Ovary (tissue), 9 donors: ENCODE results near the gene TMEM79. TPM values are rescaled to one million over a fixed set of nuclear protein-coding genes. Genes with fewer than 3 reads are reported as not detected.

Experiments
- DNase-seq, 5 donors: peaks; one replicate each; pipeline ENCODE4 v3.0.0-alpha.2; 2019 to 2020
- H3K27ac ChIP-seq, 2 donors: fragments of 200-600 bp; one replicate each; pipeline versions ENCODE4 v1.5.1 to v1.8.0; 2019 to 2022
- H3K27me3 ChIP-seq: fragments of 200-600 bp; one replicate; pipeline ENCODE4 v1.8.0; 2022
- H3K36me3 ChIP-seq: fragments of 200-600 bp; sonication (generic); one replicate; pipeline ENCODE4 v1.5.1; 2019
- H3K4me1 ChIP-seq: one replicate; pipeline ENCODE4 v1.8.1; 2013; ENCODE audit warnings: mild to moderate bottlenecking, moderate library complexity; ENCODE audit not compliant: insufficient read depth
- H3K4me3 ChIP-seq: fragments of 200-600 bp; sonication (generic); one replicate; pipeline ENCODE4 v1.5.1; 2017
- H3K9me3 ChIP-seq, 2 donors: fragments of 200-600 bp in 1 of 2; sonication (generic) in 1 of 2; one replicate each; pipeline versions ENCODE4 v1.5.1 to v1.8.1; 2013 to 2019; ENCODE audit warnings: mild to moderate bottlenecking in 1 of 2, moderate library complexity in 1 of 2
- EP300 ChIP-seq: sonication (generic); formaldehyde crosslinking; IDR thresholded peaks from one replicate; pipeline ENCODE4 v1.6.1; 2017; ENCODE audit warnings: antibody characterized with exemption
- POLR2A ChIP-seq: fragments of 450-650 bp; IDR thresholded peaks from one replicate; pipeline ENCODE4 v1.6.1; 2017; ENCODE audit warnings: antibody characterized with exemption, mild to moderate bottlenecking, moderate library complexity
- WGBS, 3 donors: extraction: QIAGEN DNeasy Blood & Tissue Kit in 1 of 3; methylation state at CpG; one replicate each; pipeline versions ENCODE4 v1.1.5 to v1.1.7; 2013 to 2017; 5-methylcytosine and 5-hydroxymethylcytosine counted together
- intact Hi-C, 4 donors: fragments of 100-400 bp; cut with DNase I; formaldehyde crosslinking; loops; one replicate each; pipeline versions ENCODE4 v1.11.0 to v1.15.1; 2022 to 2023
- polyA plus RNA-seq, 2 donors: library from polyadenylated mRNA; stranded (reverse); fragments of 200-250 nt in 1 of 2; fragments of 350-450 nt in 1 of 2; fragmentation: Illumina TruSeq in 1 of 2; extraction: RNeasy Lipid Tissue Mini Kit (QIAGEN cat#74804) in 1 of 2; gene quantifications; one replicate each; pipeline ENCODE4 v1.2.3, GENCODE V29; 2013 to 2014
- total RNA-seq, 7 donors: library from RNA; depleted of rRNA in 2 of 7; stranded (reverse); fragments of >200 nt in 2 of 7; fragmentation: NEBNext Ultra II Directional in 3 of 7; extraction: Animal tissue kit (Norgen Biotek cat#: 25700) in 3 of 7; gene quantifications; one replicate each; pipeline versions ENCODE4 v1.1.0 to v1.2.4, GENCODE V29; 2016 to 2023
- TF ChIP-seq, protein P1 (sequence below), 3 donors: fragments of 450-650 bp in 2 of 3; fragments of 200-600 bp in 1 of 3; IDR thresholded peaks; one replicate each; pipeline versions ENCODE4 v1.5.1 to v1.8.0; 2016 to 2022; ENCODE audit warnings: antibody characterized with exemption in 3 of 3, mild to moderate bottlenecking in 1 of 3
- donor health status: DM: no; HTN: no; CAD: no; lungs with moderate emphysema.
- donor health status: DM: no; HTN: no; CAD: no.
- donor health status: Bipolar disorder and iron deficiency.
- donor health status: DM: yes; HTN: yes; CAD: no.
- donor health status: DM: no; HTN: no; CAD: no.
- donor health status: DM: yes; HTN: yes; CAD: no.

The TMEM79 gene
- total and polyA plus RNA-seq, 9 donors = 0.80 to 3.3 (median 2.1) TPM

- DNase-seq = no peak
- no peaks in the 10 kb centered on the region for H3K9me3 ChIP-seq
- H3K4me3 ChIP-seq = no peak overlapping the region
- H3K4me1 ChIP-seq = no peaks in the 10 kb centered on the region
- TF ChIP-seq POLR2A = no peak
- TF ChIP-seq, protein P1, sequence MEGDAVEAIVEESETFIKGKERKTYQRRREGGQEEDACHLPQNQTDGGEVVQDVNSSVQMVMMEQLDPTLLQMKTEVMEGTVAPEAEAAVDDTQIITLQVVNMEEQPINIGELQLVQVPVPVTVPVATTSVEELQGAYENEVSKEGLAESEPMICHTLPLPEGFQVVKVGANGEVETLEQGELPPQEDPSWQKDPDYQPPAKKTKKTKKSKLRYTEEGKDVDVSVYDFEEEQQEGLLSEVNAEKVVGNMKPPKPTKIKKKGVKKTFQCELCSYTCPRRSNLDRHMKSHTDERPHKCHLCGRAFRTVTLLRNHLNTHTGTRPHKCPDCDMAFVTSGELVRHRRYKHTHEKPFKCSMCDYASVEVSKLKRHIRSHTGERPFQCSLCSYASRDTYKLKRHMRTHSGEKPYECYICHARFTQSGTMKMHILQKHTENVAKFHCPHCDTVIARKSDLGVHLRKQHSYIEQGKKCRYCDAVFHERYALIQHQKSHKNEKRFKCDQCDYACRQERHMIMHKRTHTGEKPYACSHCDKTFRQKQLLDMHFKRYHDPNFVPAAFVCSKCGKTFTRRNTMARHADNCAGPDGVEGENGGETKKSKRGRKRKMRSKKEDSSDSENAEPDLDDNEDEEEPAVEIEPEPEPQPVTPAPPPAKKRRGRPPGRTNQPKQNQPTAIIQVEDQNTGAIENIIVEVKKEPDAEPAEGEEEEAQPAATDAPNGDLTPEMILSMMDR (IDR thresholded peaks at IDR 0.05) = no peak
- no peak for TF ChIP-seq EP300
- intact Hi-C loops = no loop called here
- H3K36me3 ChIP-seq = no peaks in the 10 kb centered on the region
- WGBS, 3 donors = 90 to 97% (median 96%) methylated on average over 3 of the region's 3 CpGs
- H3K27ac ChIP-seq = no peak overlapping the region
- H3K27me3 ChIP-seq = no peaks in the 10 kb centered on the region
Observed at GRCh38 chr1:156270314-156270713, 13.8 kb upstream of the TMEM79 start.

DNA sequence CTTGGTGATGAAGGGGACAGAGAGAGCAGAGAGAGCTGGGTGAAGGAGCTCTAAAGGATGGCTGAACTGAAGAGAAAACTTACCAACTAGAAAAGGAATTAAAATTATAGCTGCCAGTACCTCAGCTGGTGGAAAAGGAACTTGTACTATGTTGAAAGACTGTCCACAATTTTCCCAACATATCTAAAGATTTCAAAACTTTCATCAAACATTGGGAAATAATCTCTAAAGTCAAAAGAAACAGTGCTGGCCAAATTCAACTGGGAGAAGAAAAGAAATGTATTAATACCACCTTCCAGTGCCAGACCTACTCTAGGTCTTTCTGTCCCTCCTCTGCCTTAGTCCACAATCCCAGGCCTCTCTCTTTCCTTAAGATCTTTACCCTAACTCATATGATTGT is 7.6 kb upstream of the TMEM79 start:
- TF ChIP-seq, protein P1 (IDR thresholded peaks at IDR 0.05) = no peak
- TF ChIP-seq POLR2A = no peak
- TF ChIP-seq EP300 = no peak
- Histone ChIP-seq H3K36me3 (no peaks in the 10 kb centered on the region), H3K4me3 (no peak overlapping the region), H3K4me1 (peaks cover 5% of the 10 kb centered on the region), H3K9me3 (no peaks in the 10 kb centered on the region), H3K27ac (no peak overlapping the region), H3K27me3 (no peaks in the 10 kb centered on the region)
- intact Hi-C loops = no loop called here
- DNase-seq = no peak

DNA sequence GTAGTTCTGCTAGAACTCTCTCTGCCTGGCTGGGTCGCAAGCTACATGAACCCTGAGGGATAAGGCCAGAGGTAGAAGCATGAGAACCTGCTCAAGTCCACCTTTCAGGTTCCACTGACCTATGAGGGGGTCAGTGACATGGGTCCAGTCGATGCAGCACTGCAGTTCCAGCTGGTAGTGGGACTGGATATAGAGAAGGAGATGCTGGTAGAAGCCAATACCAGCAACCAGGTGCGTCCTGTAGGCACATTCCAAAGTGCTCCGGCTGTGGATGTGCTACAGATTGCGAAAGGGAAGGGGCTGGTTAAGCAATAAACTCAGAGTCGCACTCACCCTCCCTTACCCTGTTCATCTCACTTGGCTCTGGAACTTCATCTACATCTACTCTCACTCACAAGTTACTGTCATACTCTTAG is 7.2 kb upstream of the TMEM79 start:
- TF ChIP-seq, protein P1 (IDR thresholded peaks at IDR 0.05) = no peak
- TF ChIP-seq EP300 (no peak), POLR2A (no peak)
- intact Hi-C loops = no loop called here
- 79 to 89% (median 87%) methylated on average over 6 of the region's 6 CpGs for WGBS, 3 donors
- Histone ChIP-seq H3K27ac (no peak overlapping the region), H3K4me3 (no peak overlapping the region), H3K9me3 (no peaks in the 10 kb centered on the region), H3K36me3 (no peaks in the 10 kb centered on the region), H3K4me1 (peaks cover 7% of the 10 kb centered on the region), H3K27me3 (no peaks in the 10 kb centered on the region)
- DNase-seq = no peak

DNA sequence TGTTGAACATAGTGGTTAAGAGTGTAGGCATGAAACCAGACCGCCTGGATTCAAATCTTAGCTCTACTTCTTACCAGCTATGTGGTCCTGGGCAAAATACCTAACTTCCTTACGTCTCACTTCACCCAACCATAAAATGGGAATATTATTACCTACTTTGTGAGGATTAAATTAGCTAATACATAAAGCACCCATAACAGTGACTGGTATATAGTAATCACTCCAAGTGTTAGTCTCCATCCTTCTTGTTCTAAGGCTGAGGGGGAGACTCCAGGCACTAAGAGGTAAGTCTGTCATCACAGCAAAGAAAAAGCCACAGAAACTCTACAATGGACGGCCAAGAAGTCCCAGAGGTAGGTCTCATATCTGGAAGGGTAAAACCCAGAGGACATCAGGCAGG is 4.3 kb upstream of the TMEM79 start:
- whole genome bisulfite sequencing, 3 donors = 91 to 93% (median 92%) methylated on average over 3 of the region's 3 CpGs
- no peaks in the 10 kb centered on the region for H3K9me3 ChIP-seq
- intact Hi-C loops = no loop called here

More for the DNA sequence above, 4.3 kb upstream of the TMEM79 start:
- no peaks in the 10 kb centered on the region for H3K36me3 ChIP-seq
- no peak overlapping the region for H3K27ac ChIP-seq
- H3K27me3 ChIP-seq = no peaks in the 10 kb centered on the region
- TF ChIP-seq POLR2A (no peak), EP300 (no peak)
- TF ChIP-seq, protein P1 (IDR thresholded peaks at IDR 0.05) = no peak
- H3K4me1 ChIP-seq = peaks cover 7% of the 10 kb centered on the region
- H3K4me3 ChIP-seq = no peak overlapping the region
- no peak for DNase-seq
